Measurements from ENCODE around the gene SCYL3.
"Not testable (repeated sequence)": the region's sequence is repeated elsewhere in the genome, so short reads cannot be mapped to it uniquely, and the experiment has no call there.

Gene SCYL3

GRCh38 chr1:169871988-169872387 lies 21.7 kb downstream of the SCYL3 start:
- not testable (repeated sequence) for DNase-seq (ENCODE audit: low read depth)

GRCh38 chr1:169869426-169869825 lies 24.3 kb downstream of the SCYL3 start:
- no peak for DNase-seq (ENCODE audit: low read depth)

- DNase-seq (ENCODE audit: low read depth), result no peak
These were observed 24.7 kb downstream of the SCYL3 start for GRCh38 chr1:169868978-169869377.

GRCh38 chr1:169867012-169867675 lies 26.6 kb downstream of the SCYL3 start:
- no peak for DNase-seq (ENCODE audit: low read depth)

- DNase-seq (ENCODE audit: low read depth), result no peak
These were observed 27.1 kb downstream of the SCYL3 start for GRCh38 chr1:169866577-169866976.

GRCh38 chr1:169864531-169864930 lies 29.2 kb downstream of the SCYL3 start:
- not testable (repeated sequence) for DNase-seq (ENCODE audit: low read depth)

GRCh38 chr1:169860750-169861149 lies 32.9 kb downstream of the SCYL3 start:
- no peak for DNase-seq (ENCODE audit: low read depth)

- no peak for DNase-seq (ENCODE audit: low read depth)
These were observed 33.5 kb downstream of the SCYL3 start for GRCh38 chr1:169860187-169860586.

- no peak for DNase-seq (ENCODE audit: low read depth)
These were observed 34.7 kb downstream of the SCYL3 start for GRCh38 chr1:169859001-169859400.

- no peak for DNase-seq (ENCODE audit: low read depth)
These were observed 35.2 kb downstream of the SCYL3 start for GRCh38 chr1:169858467-169858866.

- no peak for DNase-seq (ENCODE audit: low read depth)
These were observed 40.4 kb downstream of the SCYL3 start for GRCh38 chr1:169853341-169853740.

- DNase-seq (ENCODE audit: low read depth), result no peak
These were observed 44.2 kb downstream of the SCYL3 start for GRCh38 chr1:169849346-169850022.

GRCh38 chr1:169848456-169848855 lies 45.2 kb downstream of the SCYL3 start:
- DNase-seq (ENCODE audit: low read depth), result no peak

GRCh38 chr1:169844941-169845608 lies 48.6 kb downstream of the SCYL3 start:
- no peak for DNase-seq (ENCODE audit: low read depth)

- DNase-seq (ENCODE audit: low read depth), result no peak
These were observed 54.8 kb downstream of the SCYL3 start for GRCh38 chr1:169838942-169839341.

- no peak for DNase-seq (ENCODE audit: low read depth)
These were observed 57.5 kb downstream of the SCYL3 start for GRCh38 chr1:169836198-169836597.

- DNase-seq (ENCODE audit: low read depth), result no peak
These were observed 58.0 kb downstream of the SCYL3 start for GRCh38 chr1:169835647-169836046.

- DNase-seq (ENCODE audit: low read depth), result no peak
These were observed 58.8 kb downstream of the SCYL3 start for GRCh38 chr1:169834869-169835268.

- no peak for DNase-seq (ENCODE audit: low read depth)
These were observed 60.4 kb downstream of the SCYL3 start for GRCh38 chr1:169833179-169833901.

- no peak for DNase-seq (ENCODE audit: low read depth)
These were observed 64.0 kb downstream of the SCYL3 start for GRCh38 chr1:169829671-169830070.

- no peak for DNase-seq (ENCODE audit: low read depth)
These were observed 69.5 kb downstream of the SCYL3 start for GRCh38 chr1:169824153-169824552.

- DNase-seq (ENCODE audit: low read depth), result no peak
These were observed 72.2 kb downstream of the SCYL3 start for GRCh38 chr1:169821500-169821899.

- DNase-seq (ENCODE audit: low read depth), result no peak
These were observed 77.1 kb downstream of the SCYL3 start for GRCh38 chr1:169816617-169817016.

Measured in activated T-helper 1 cell treated with Interleukin-2 at 50 U/mL for 16 hours (primary cell).